ENCODE measurements around the gene KRI1. TPM values are rescaled to one million over a fixed set of nuclear protein-coding genes. Genes with fewer than 3 reads are reported as not detected.

KRI1 gene
- total RNA-seq, 1 experiment from 2014 or later: 24.5 TPM

- DNase-seq: no peak
- TF ChIP-seq, protein P1, sequence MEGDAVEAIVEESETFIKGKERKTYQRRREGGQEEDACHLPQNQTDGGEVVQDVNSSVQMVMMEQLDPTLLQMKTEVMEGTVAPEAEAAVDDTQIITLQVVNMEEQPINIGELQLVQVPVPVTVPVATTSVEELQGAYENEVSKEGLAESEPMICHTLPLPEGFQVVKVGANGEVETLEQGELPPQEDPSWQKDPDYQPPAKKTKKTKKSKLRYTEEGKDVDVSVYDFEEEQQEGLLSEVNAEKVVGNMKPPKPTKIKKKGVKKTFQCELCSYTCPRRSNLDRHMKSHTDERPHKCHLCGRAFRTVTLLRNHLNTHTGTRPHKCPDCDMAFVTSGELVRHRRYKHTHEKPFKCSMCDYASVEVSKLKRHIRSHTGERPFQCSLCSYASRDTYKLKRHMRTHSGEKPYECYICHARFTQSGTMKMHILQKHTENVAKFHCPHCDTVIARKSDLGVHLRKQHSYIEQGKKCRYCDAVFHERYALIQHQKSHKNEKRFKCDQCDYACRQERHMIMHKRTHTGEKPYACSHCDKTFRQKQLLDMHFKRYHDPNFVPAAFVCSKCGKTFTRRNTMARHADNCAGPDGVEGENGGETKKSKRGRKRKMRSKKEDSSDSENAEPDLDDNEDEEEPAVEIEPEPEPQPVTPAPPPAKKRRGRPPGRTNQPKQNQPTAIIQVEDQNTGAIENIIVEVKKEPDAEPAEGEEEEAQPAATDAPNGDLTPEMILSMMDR (conservative IDR thresholded peaks at IDR 0.05): no peak
- no peak for TF ChIP-seq EZH2 (IDR thresholded peaks at IDR 0.05; ENCODE audit: low read depth)
- no peaks in the 10 kb centered on the region for H3K27me3 ChIP-seq (ENCODE audit: insufficient read depth, low read depth)
- 0 out of 2 replicates have a peak overlapping the region, but pooled peaks have one; percentile 6 for H3K27ac ChIP-seq
- no peaks in the 10 kb centered on the region for H3K9me3 ChIP-seq (ENCODE audit: insufficient read depth, low read depth)
- BruUV-seq (replicated peaks): no TSS peak
- intact Hi-C loops (cut with micrococcal nuclease; ENCODE audit: unreplicated experiment): loop anchor here (5.0 to 10.0 kb wide), 2 partner anchors 145 to 302 kb away; partner anchors contain the start of gene PDE4A
- no peak overlapping the region for H2AFZ ChIP-seq
- ChIA-PET CTCF (interaction anchor here (0.6 to 1.3 kb wide), 2 partner anchors 14 to 35 kb away, joined by 3 to 7 read pairs; no protein-coding TSS in a partner anchor), POLR2A (ENCODE audit: unreplicated experiment) (interaction anchor here (0.5 to 0.6 kb wide), 2 partner anchors 57 to 77 kb away, joined by 4 read pairs; no protein-coding TSS in a partner anchor)
- peak overlapping the region; percentile 97 for H3K4me2 ChIP-seq
- H3F3A ChIP-seq (ENCODE audit: insufficient read depth, low read depth): peaks cover 36% of the 10 kb centered on the region
- H3K4me3 ChIP-seq: peak overlapping the region; percentile 77; the same call in 1 of the 2 replicates
- H3K36me3 ChIP-seq (ENCODE audit: low read depth): no peaks in the 10 kb centered on the region
- H4K20me1 ChIP-seq (ENCODE audit: insufficient read depth): peaks cover 6% of the 10 kb centered on the region; the same call in 1 of the 2 replicates
- H3K9me2 ChIP-seq (ENCODE audit: insufficient read depth): no peaks in the 10 kb centered on the region
- peaks cover 30% of the 10 kb centered on the region for H3K4me1 ChIP-seq (replicated peaks; ENCODE audit: insufficient read depth)
- peaks cover 22% of the 10 kb centered on the region for H3K79me2 ChIP-seq (ENCODE audit: low read depth)
Measured at GRCh38 chr19:10566658-10567410, 1.0 kb upstream of the KRI1 start.

- 0 out of 2 replicates have a peak overlapping the region, but pooled peaks have one; percentile 55 for H2AFZ ChIP-seq
Measured at GRCh38 chr19:10566408-10566657, 523 bp upstream of the KRI1 start.

DNA sequence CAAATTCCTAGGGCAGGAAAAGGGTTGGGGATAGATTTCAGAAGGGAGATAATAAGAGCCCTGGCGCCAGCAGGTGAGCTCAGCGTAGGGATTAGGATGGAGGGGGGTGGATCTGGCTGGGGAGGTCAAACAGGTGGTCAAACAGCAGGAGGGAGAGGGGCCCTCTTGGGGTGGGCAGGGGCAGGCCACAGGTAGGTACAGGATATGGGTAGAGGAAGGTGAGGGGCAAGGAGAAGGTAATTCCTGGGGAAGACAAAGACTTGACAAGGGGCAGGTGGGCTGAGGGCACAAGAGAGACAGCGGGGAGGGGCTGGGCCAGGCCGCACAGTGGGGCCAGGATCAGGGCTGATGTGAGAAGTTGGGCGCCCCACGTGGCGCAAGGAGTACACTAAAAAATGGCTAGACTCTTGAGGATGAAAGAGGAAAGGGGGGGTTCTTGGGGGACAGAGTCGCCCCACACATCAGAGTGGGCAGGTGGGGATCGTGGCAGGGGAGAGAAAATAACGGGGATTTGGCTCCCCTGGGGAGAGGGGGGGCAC lies 713 bp downstream of the KRI1 start:
- intact Hi-C loops (cut with micrococcal nuclease; ENCODE audit: unreplicated experiment): loop anchor here (5.0 to 10.0 kb wide), 2 partner anchors 143 to 300 kb away; partner anchors contain the start of gene PDE4A
- no peaks in the 10 kb centered on the region for H3K9me2 ChIP-seq (ENCODE audit: insufficient read depth)
- DNase-seq: no peak
- ChIA-PET POLR2A (ENCODE audit: unreplicated experiment) (interaction anchor here (0.5 kb wide), 1 partner anchor 28 kb away, joined by 3 read pairs; no protein-coding TSS in a partner anchor), CTCF (interaction anchor here (0.6 kb wide), 1 partner anchor 85 kb away, joined by 6 read pairs; no protein-coding TSS in a partner anchor)
- H3K79me2 ChIP-seq (ENCODE audit: low read depth): peaks cover 22% of the 10 kb centered on the region
- H3K9me3 ChIP-seq (ENCODE audit: insufficient read depth, low read depth): no peaks in the 10 kb centered on the region
- H3K27ac ChIP-seq: no peak overlapping the region; the same call in 1 of the 2 replicates
- H3K4me3 ChIP-seq: peak overlapping the region; percentile 77
- peaks cover 7% of the 10 kb centered on the region; the same call in 1 of the 2 replicates for H4K20me1 ChIP-seq (ENCODE audit: insufficient read depth)
- peaks cover 30% of the 10 kb centered on the region for H3K4me1 ChIP-seq (replicated peaks; ENCODE audit: insufficient read depth)
- peaks cover 38% of the 10 kb centered on the region for H3F3A ChIP-seq (ENCODE audit: insufficient read depth, low read depth)
- peak overlapping the region; percentile 89 for H2AFZ ChIP-seq
- no peaks in the 10 kb centered on the region for H3K27me3 ChIP-seq (ENCODE audit: insufficient read depth, low read depth)
- peak overlapping the region; percentile 97 for H3K4me2 ChIP-seq
- BruUV-seq (replicated peaks): TSS peak; percentile 29
- no peak for TF ChIP-seq EZH2 (IDR thresholded peaks at IDR 0.05; ENCODE audit: low read depth)
- TF ChIP-seq, protein P1 (conservative IDR thresholded peaks at IDR 0.05): no peak; the same call in 1 of the 2 replicates
- H3K36me3 ChIP-seq (ENCODE audit: low read depth): peaks cover 2% of the 10 kb centered on the region; the same call in 1 of the 2 replicates

More at GRCh38 chr19:10566408-10566657, 523 bp upstream of the KRI1 start:
- no TSS peak for BruUV-seq (replicated peaks)
- intact Hi-C loops (cut with micrococcal nuclease; ENCODE audit: unreplicated experiment): loop anchor here (5.0 to 10.0 kb wide), 2 partner anchors 144 to 302 kb away; partner anchors contain the start of gene PDE4A
- no peaks in the 10 kb centered on the region for H3K9me2 ChIP-seq (ENCODE audit: insufficient read depth)
- H3K36me3 ChIP-seq (ENCODE audit: low read depth): no peaks in the 10 kb centered on the region
- H4K20me1 ChIP-seq (ENCODE audit: insufficient read depth): peaks cover 7% of the 10 kb centered on the region; the same call in 1 of the 2 replicates
- peaks cover 36% of the 10 kb centered on the region for H3F3A ChIP-seq (ENCODE audit: insufficient read depth, low read depth)
- H3K4me1 ChIP-seq (replicated peaks; ENCODE audit: insufficient read depth): peaks cover 30% of the 10 kb centered on the region
- POLR2A ChIA-PET (ENCODE audit: unreplicated experiment): interaction anchor here (0.5 kb wide), 1 partner anchor 56 kb away, joined by 4 read pairs; no protein-coding TSS in a partner anchor
- CTCF ChIA-PET: interaction anchor here (0.6 to 1.3 kb wide), 2 partner anchors 15 to 36 kb away, joined by 3 to 7 read pairs; no protein-coding TSS in a partner anchor
- H3K27ac ChIP-seq: 0 out of 2 replicates have a peak overlapping the region, but pooled peaks have one; percentile 6
- no peaks in the 10 kb centered on the region for H3K9me3 ChIP-seq (ENCODE audit: insufficient read depth, low read depth)
- H3K4me3 ChIP-seq: peak overlapping the region; percentile 77; the same call in 1 of the 2 replicates
- H3K79me2 ChIP-seq (ENCODE audit: low read depth): peaks cover 22% of the 10 kb centered on the region
- TF ChIP-seq, protein P1 (conservative IDR thresholded peaks at IDR 0.05): no peak
- no peak for TF ChIP-seq EZH2 (IDR thresholded peaks at IDR 0.05; ENCODE audit: low read depth)
- DNase-seq: no peak
- H3K27me3 ChIP-seq (ENCODE audit: insufficient read depth, low read depth): no peaks in the 10 kb centered on the region
- H3K4me2 ChIP-seq: peak overlapping the region; percentile 97
